ENCODE measurements around the gene TSPAN5.

DNA sequence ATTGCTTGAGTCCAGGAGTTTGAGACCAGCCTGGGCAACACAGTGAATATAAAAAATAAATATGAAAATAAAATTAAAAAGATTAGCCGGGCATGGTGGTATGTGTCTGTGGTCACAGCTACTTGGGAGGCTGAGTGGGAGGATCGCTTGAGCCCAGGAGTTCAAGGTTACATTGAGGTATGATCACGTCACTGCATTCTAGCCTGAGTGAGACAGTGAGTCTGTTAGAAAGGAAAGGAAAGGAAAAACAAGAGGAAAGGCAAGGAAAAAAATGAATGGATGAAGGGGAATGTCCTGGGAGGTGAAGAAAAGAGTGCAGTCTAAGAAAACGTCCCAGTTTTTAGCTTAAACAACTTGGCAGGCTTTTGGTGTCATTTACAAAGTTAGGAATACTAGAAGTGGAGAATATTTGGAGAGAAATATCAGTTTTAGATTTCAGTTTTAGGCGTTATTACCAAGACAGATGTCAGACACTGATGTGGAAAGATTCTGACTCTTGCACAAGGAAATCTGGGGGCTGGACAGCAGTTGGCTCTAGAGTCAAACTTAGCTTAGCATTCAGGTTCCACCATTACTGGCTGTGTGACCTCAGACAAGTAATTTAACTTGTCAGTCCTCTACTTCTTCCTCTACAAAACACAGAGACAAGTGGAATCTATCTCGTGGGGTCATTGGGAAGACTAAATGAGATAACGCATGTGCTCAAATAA is 139.0 kb downstream of the TSPAN5 start:
- TF ChIP-seq TAF1 (IDR thresholded peaks at IDR 0.05; ENCODE audit: low read depth) (no peak), CTCF (IDR thresholded peaks at IDR 0.05; ENCODE audit: poor library complexity, severe bottlenecking) (no peak), SMC3 (conservative IDR thresholded peaks at IDR 0.05; ENCODE audit: poor library complexity) (no peak)

Data from neural cell (in vitro differentiated cells).